GM23338 (cell line): ENCODE results near the gene MYO16.

Experiments
- CREB1 ChIP-seq: fragments of 250-450 bp; sonication (Bioruptor Pico); IDR thresholded peaks from 2 replicates; pipeline ENCODE4 v1.5.0; 2020; ENCODE audit warnings: low read depth, mild to moderate bottlenecking, moderate library complexity
- EZH2 ChIP-seq: fragments of 200-600 bp; sonication (generic); IDR thresholded peaks from one replicate; pipeline ENCODE4 v1.8.0; 2017; ENCODE audit warnings: antibody characterized with exemption, mild to moderate bottlenecking, low read depth; ENCODE audit not compliant: unreplicated experiment
- EZH2phosphoT487 ChIP-seq: fragments of 200-600 bp; sonication (generic); IDR thresholded peaks from one replicate; pipeline ENCODE4 v1.8.1; 2018; ENCODE audit warnings: antibody characterized with exemption; ENCODE audit not compliant: unreplicated experiment
- JUNB ChIP-seq: IDR thresholded peaks from one replicate; pipeline ENCODE4 v1.6.1; 2016; ENCODE audit warnings: antibody characterized with exemption; ENCODE audit not compliant: unreplicated experiment
- NANOG ChIP-seq: IDR thresholded peaks from 2 replicates; pipeline ENCODE4 v1.6.1; 2016; ENCODE audit warnings: antibody characterized with exemption, borderline replicate concordance
- POLR2AphosphoS5 ChIP-seq: IDR thresholded peaks from 2 replicates; pipeline ENCODE4 v1.6.1; 2016; ENCODE audit warnings: antibody characterized with exemption, low read depth
- STAT1 ChIP-seq: IDR thresholded peaks from one replicate; pipeline ENCODE4 v1.6.1; 2016; ENCODE audit warnings: antibody characterized with exemption; ENCODE audit not compliant: unreplicated experiment
- ZNF114 ChIP-seq: fragments of 250-450 bp; sonication (Bioruptor Pico); IDR thresholded peaks from 2 replicates; pipeline ENCODE4 v1.5.0; 2020; ENCODE audit warnings: mild to moderate bottlenecking, moderate library complexity
- ZNF331 ChIP-seq: fragments of 250-450 bp; sonication (Bioruptor Pico); IDR thresholded peaks from 2 replicates; pipeline ENCODE4 v1.5.0; 2020; ENCODE audit warnings: low read depth, mild to moderate bottlenecking, moderate library complexity
- TF ChIP-seq, protein P1 (sequence below), 2 experiments: fragments of 200-600 bp in 1 of 2; sonication (generic) in 1 of 2; conservative IDR thresholded peaks; 2 replicates each; pipeline versions ENCODE4 v1.5.1 to v1.6.1; 2016 to 2017; ENCODE audit warnings: antibody characterized with exemption in 2 of 2, low read depth in 2 of 2, mild to moderate bottlenecking in 2 of 2, moderate library complexity in 1 of 2
- TF ChIP-seq, protein P2 (sequence below): fragments of 250-450 bp; sonication (Bioruptor Pico); IDR thresholded peaks from 2 replicates; pipeline ENCODE4 v1.5.0; 2020; ENCODE audit warnings: mild to moderate bottlenecking, moderate library complexity
- TF ChIP-seq, protein P3 (sequence below): IDR thresholded peaks from one replicate; pipeline ENCODE4 v1.6.1; 2018; ENCODE audit warnings: antibody characterized with exemption; ENCODE audit not compliant: unreplicated experiment
- TF ChIP-seq, protein P4 (sequence below): IDR thresholded peaks from 2 replicates; pipeline ENCODE4 v1.6.1; 2016; ENCODE audit warnings: antibody characterized with exemption

DNA sequence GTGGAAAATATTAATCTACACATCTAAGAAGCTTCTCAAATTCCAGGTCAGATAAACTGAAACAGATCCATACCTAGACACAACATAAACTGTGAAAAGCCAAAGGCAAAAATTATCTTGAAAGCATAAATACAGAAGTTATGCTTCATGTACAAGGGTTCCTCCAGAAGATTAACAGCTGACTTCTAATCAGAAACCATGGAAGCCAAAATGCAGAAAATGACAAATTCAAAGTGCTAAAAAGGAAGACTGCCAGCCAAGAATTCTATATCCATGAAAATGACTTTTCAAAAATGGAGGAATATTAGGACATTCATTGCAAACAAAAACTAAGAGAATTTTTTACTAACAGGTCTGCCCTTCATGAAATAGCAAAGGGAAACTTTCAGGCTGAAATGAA, 72.8 kb downstream of the MYO16 start:
- TF ChIP-seq EZH2 = no peak
- TF ChIP-seq, protein P1, sequence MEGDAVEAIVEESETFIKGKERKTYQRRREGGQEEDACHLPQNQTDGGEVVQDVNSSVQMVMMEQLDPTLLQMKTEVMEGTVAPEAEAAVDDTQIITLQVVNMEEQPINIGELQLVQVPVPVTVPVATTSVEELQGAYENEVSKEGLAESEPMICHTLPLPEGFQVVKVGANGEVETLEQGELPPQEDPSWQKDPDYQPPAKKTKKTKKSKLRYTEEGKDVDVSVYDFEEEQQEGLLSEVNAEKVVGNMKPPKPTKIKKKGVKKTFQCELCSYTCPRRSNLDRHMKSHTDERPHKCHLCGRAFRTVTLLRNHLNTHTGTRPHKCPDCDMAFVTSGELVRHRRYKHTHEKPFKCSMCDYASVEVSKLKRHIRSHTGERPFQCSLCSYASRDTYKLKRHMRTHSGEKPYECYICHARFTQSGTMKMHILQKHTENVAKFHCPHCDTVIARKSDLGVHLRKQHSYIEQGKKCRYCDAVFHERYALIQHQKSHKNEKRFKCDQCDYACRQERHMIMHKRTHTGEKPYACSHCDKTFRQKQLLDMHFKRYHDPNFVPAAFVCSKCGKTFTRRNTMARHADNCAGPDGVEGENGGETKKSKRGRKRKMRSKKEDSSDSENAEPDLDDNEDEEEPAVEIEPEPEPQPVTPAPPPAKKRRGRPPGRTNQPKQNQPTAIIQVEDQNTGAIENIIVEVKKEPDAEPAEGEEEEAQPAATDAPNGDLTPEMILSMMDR (conservative IDR thresholded peaks at IDR 0.05; ENCODE audit: low read depth in 2 of 2) = no peak
- TF ChIP-seq, protein P2, sequence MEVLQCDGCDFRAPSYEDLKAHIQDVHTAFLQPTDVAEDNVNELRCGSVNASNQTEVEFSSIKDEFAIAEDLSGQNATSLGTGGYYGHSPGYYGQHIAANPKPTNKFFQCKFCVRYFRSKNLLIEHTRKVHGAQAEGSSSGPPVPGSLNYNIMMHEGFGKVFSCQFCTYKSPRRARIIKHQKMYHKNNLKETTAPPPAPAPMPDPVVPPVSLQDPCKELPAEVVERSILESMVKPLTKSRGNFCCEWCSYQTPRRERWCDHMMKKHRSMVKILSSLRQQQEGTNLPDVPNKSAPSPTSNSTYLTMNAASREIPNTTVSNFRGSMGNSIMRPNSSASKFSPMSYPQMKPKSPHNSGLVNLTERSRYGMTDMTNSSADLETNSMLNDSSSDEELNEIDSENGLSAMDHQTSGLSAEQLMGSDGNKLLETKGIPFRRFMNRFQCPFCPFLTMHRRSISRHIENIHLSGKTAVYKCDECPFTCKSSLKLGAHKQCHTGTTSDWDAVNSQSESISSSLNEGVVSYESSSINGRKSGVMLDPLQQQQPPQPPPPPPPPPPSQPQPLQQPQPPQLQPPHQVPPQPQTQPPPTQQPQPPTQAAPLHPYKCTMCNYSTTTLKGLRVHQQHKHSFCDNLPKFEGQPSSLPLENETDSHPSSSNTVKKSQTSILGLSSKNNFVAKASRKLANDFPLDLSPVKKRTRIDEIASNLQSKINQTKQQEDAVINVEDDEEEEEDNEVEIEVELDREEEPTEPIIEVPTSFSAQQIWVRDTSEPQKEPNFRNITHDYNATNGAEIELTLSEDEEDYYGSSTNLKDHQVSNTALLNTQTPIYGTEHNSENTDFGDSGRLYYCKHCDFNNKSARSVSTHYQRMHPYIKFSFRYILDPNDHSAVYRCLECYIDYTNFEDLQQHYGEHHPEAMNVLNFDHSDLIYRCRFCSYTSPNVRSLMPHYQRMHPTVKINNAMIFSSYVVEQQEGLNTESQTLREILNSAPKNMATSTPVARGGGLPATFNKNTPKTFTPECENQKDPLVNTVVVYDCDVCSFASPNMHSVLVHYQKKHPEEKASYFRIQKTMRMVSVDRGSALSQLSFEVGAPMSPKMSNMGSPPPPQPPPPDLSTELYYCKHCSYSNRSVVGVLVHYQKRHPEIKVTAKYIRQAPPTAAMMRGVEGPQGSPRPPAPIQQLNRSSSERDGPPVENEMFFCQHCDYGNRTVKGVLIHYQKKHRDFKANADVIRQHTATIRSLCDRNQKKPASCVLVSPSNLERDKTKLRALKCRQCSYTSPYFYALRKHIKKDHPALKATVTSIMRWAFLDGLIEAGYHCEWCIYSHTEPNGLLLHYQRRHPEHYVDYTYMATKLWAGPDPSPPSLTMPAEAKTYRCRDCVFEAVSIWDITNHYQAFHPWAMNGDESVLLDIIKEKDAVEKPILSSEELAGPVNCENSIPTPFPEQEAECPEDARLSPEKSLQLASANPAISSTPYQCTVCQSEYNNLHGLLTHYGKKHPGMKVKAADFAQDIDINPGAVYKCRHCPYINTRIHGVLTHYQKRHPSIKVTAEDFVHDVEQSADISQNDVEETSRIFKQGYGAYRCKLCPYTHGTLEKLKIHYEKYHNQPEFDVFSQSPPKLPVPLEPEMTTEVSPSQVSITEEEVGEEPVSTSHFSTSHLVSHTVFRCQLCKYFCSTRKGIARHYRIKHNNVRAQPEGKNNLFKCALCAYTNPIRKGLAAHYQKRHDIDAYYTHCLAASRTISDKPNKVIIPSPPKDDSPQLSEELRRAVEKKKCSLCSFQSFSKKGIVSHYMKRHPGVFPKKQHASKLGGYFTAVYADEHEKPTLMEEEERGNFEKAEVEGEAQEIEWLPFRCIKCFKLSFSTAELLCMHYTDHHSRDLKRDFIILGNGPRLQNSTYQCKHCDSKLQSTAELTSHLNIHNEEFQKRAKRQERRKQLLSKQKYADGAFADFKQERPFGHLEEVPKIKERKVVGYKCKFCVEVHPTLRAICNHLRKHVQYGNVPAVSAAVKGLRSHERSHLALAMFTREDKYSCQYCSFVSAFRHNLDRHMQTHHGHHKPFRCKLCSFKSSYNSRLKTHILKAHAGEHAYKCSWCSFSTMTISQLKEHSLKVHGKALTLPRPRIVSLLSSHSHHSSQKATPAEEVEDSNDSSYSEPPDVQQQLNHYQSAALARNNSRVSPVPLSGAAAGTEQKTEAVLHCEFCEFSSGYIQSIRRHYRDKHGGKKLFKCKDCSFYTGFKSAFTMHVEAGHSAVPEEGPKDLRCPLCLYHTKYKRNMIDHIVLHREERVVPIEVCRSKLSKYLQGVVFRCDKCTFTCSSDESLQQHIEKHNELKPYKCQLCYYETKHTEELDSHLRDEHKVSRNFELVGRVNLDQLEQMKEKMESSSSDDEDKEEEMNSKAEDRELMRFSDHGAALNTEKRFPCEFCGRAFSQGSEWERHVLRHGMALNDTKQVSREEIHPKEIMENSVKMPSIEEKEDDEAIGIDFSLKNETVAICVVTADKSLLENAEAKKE = no peak
- TF ChIP-seq POLR2AphosphoS5 = no peak
- TF ChIP-seq, protein P3, sequence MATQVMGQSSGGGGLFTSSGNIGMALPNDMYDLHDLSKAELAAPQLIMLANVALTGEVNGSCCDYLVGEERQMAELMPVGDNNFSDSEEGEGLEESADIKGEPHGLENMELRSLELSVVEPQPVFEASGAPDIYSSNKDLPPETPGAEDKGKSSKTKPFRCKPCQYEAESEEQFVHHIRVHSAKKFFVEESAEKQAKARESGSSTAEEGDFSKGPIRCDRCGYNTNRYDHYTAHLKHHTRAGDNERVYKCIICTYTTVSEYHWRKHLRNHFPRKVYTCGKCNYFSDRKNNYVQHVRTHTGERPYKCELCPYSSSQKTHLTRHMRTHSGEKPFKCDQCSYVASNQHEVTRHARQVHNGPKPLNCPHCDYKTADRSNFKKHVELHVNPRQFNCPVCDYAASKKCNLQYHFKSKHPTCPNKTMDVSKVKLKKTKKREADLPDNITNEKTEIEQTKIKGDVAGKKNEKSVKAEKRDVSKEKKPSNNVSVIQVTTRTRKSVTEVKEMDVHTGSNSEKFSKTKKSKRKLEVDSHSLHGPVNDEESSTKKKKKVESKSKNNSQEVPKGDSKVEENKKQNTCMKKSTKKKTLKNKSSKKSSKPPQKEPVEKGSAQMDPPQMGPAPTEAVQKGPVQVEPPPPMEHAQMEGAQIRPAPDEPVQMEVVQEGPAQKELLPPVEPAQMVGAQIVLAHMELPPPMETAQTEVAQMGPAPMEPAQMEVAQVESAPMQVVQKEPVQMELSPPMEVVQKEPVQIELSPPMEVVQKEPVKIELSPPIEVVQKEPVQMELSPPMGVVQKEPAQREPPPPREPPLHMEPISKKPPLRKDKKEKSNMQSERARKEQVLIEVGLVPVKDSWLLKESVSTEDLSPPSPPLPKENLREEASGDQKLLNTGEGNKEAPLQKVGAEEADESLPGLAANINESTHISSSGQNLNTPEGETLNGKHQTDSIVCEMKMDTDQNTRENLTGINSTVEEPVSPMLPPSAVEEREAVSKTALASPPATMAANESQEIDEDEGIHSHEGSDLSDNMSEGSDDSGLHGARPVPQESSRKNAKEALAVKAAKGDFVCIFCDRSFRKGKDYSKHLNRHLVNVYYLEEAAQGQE = no peak
- TF ChIP-seq EZH2phosphoT487 = no peak
- no peak for TF ChIP-seq ZNF331 (CRISPR knock-in tag)
- no peak for TF ChIP-seq CREB1 (CRISPR knock-in tag)
- no peak for TF ChIP-seq JUNB
- no peak for TF ChIP-seq ZNF114 (CRISPR knock-in tag)
- TF ChIP-seq NANOG = no peak
- TF ChIP-seq STAT1 = no peak
- TF ChIP-seq, protein P4, sequence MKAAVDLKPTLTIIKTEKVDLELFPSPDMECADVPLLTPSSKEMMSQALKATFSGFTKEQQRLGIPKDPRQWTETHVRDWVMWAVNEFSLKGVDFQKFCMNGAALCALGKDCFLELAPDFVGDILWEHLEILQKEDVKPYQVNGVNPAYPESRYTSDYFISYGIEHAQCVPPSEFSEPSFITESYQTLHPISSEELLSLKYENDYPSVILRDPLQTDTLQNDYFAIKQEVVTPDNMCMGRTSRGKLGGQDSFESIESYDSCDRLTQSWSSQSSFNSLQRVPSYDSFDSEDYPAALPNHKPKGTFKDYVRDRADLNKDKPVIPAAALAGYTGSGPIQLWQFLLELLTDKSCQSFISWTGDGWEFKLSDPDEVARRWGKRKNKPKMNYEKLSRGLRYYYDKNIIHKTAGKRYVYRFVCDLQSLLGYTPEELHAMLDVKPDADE = no peak
